ENCODE results near the gene ARFIP1.

- TF ChIP-seq GATA2 (IDR thresholded peaks at IDR 0.05; ENCODE audit: low read depth, low read length): no peak
- TF ChIP-seq GATA3 (IDR thresholded peaks at IDR 0.05; ENCODE audit: low read depth, low read length): no peak
These were observed 162.6 kb downstream of the ARFIP1 start for GRCh38 chr4:152942346-152942745.
